Activated CD4-positive, CD25-positive, alpha-beta regulatory T cell (primary cell): ENCODE measurements around the gene GNAT3.

Source experiments
- DNase-seq, 4 experiments: peaks; one replicate each; lab custom pipeline; 2025; lab: John Stamatoyannopoulos, UW

The GNAT3 gene

GRCh38 chr7:80500325-80500724 is 11.5 kb downstream of the GNAT3 start:
- DNase-seq = no peak

- no peak for DNase-seq
These were observed 12.4 kb downstream of the GNAT3 start for GRCh38 chr7:80499350-80499953.

GRCh38 chr7:80498481-80499349 is 13.1 kb downstream of the GNAT3 start:
- no peak for DNase-seq

GRCh38 chr7:80496586-80496985 is 15.3 kb downstream of the GNAT3 start:
- no peak for DNase-seq

GRCh38 chr7:80493121-80493849 is 18.6 kb downstream of the GNAT3 start:
- no peak for DNase-seq

- no peak for DNase-seq
These were observed 20.4 kb downstream of the GNAT3 start for GRCh38 chr7:80491462-80491861.

GRCh38 chr7:80488851-80489370 is 23.0 kb downstream of the GNAT3 start:
- DNase-seq = no peak

- no peak for DNase-seq
These were observed 23.5 kb downstream of the GNAT3 start for GRCh38 chr7:80488406-80488805.

GRCh38 chr7:80485721-80486120 is 26.1 kb downstream of the GNAT3 start:
- no peak for DNase-seq

- DNase-seq = no peak
These were observed 28.9 kb downstream of the GNAT3 start for GRCh38 chr7:80482950-80483349.

GRCh38 chr7:80481196-80481884 is 30.5 kb downstream of the GNAT3 start:
- no peak for DNase-seq

GRCh38 chr7:80480566-80480965 is 31.3 kb downstream of the GNAT3 start:
- DNase-seq = no peak

GRCh38 chr7:80478683-80479082 is 33.2 kb downstream of the GNAT3 start:
- DNase-seq = no peak

- no peak for DNase-seq
These were observed 35.8 kb downstream of the GNAT3 start for GRCh38 chr7:80476035-80476434.

GRCh38 chr7:80475383-80475782 is 36.5 kb downstream of the GNAT3 start:
- no peak for DNase-seq

GRCh38 chr7:80473751-80474150 is 38.1 kb downstream of the GNAT3 start:
- no peak for DNase-seq

- no peak for DNase-seq
These were observed 39.2 kb downstream of the GNAT3 start for GRCh38 chr7:80472491-80473200.

GRCh38 chr7:80468931-80469714 is 42.7 kb downstream of the GNAT3 start:
- no peak for DNase-seq

GRCh38 chr7:80467069-80467468 is 44.8 kb downstream of the GNAT3 start:
- DNase-seq = no peak

- DNase-seq = no peak
These were observed 45.2 kb downstream of the GNAT3 start for GRCh38 chr7:80466636-80467035.

- DNase-seq = no peak
These were observed 47.7 kb downstream of the GNAT3 start for GRCh38 chr7:80464211-80464610.
